ENCODE results near the gene MTHFD1.

MTHFD1 gene

GRCh38 chr14:64447876-64448670 is 59.9 kb downstream of the MTHFD1 start:
- H3K4me3 ChIP-seq (ENCODE audit: control insufficient read depth, low read depth, low read length) = no peak overlapping the region
- no peak for TF ChIP-seq CTCF (IDR thresholded peaks at IDR 0.05; ENCODE audit: control insufficient read depth, insufficient read depth, low read depth, low read length, missing control alignments)
- DNase-seq (ENCODE audit: low read depth) = no peak

GRCh38 chr14:64450255-64450654 is 62.1 kb downstream of the MTHFD1 start:
- no peak for DNase-seq (ENCODE audit: low read depth)
- no peak overlapping the region for H3K4me3 ChIP-seq (ENCODE audit: control insufficient read depth, low read depth, low read length)
- TF ChIP-seq CTCF (IDR thresholded peaks at IDR 0.05; ENCODE audit: control insufficient read depth, insufficient read depth, low read depth, low read length, missing control alignments) = no peak

- no peak for TF ChIP-seq CTCF (IDR thresholded peaks at IDR 0.05; ENCODE audit: control insufficient read depth, insufficient read depth, low read depth, low read length, missing control alignments)
- no peak for DNase-seq (ENCODE audit: low read depth)
- H3K4me3 ChIP-seq (ENCODE audit: control insufficient read depth, low read depth, low read length) = no peak overlapping the region
Observed at GRCh38 chr14:64454671-64455070, 66.5 kb downstream of the MTHFD1 start.

GRCh38 chr14:64459405-64460136 is 71.4 kb downstream of the MTHFD1 start:
- no peak overlapping the region for H3K4me3 ChIP-seq (ENCODE audit: control insufficient read depth, low read depth, low read length)
- DNase-seq (ENCODE audit: low read depth) = no peak
- TF ChIP-seq CTCF (IDR thresholded peaks at IDR 0.05; ENCODE audit: control insufficient read depth, insufficient read depth, low read depth, low read length, missing control alignments) = no peak

- no peak overlapping the region for H3K4me3 ChIP-seq (ENCODE audit: control insufficient read depth, low read depth, low read length)
- DNase-seq (ENCODE audit: low read depth) = no peak
- no peak for TF ChIP-seq CTCF (IDR thresholded peaks at IDR 0.05; ENCODE audit: control insufficient read depth, insufficient read depth, low read depth, low read length, missing control alignments)
Observed at GRCh38 chr14:64461221-64461620, 73.1 kb downstream of the MTHFD1 start.

GRCh38 chr14:64463195-64463594 is 75.0 kb downstream of the MTHFD1 start:
- no peak overlapping the region for H3K4me3 ChIP-seq (ENCODE audit: control insufficient read depth, low read depth, low read length)
- TF ChIP-seq CTCF (IDR thresholded peaks at IDR 0.05; ENCODE audit: control insufficient read depth, insufficient read depth, low read depth, low read length, missing control alignments) = no peak
- no peak for DNase-seq (ENCODE audit: low read depth)

Data from AG09309 (cell line).